CD4-positive, alpha-beta T cell treated with Interleukin-15 for 4 hours (primary cell): ENCODE measurements around the gene AJAP1.
"Not testable (repeated sequence)": the region's sequence is repeated elsewhere in the genome, so short reads cannot be mapped to it uniquely, and the experiment has no call there.

ENCODE experiments used
- DNase-seq: peaks from one replicate; pipeline ENCODE4 v3.0.0-alpha.2; 2020; ENCODE audit warnings: low spot score

Gene AJAP1, protein sequence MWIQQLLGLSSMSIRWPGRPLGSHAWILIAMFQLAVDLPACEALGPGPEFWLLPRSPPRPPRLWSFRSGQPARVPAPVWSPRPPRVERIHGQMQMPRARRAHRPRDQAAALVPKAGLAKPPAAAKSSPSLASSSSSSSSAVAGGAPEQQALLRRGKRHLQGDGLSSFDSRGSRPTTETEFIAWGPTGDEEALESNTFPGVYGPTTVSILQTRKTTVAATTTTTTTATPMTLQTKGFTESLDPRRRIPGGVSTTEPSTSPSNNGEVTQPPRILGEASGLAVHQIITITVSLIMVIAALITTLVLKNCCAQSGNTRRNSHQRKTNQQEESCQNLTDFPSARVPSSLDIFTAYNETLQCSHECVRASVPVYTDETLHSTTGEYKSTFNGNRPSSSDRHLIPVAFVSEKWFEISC

GRCh38 chr1:4653796-4654725 lies at the start of gene AJAP1:
Gene AJAP1, plus strand, starts transcription at chr1:4654609. Its CDS starts 817 bp downstream, at chr1:4655426.
- DNase-seq: no peak

- no peak for DNase-seq
Observed at GRCh38 chr1:4605158-4605557, 49.3 kb upstream of the AJAP1 start.

DNA sequence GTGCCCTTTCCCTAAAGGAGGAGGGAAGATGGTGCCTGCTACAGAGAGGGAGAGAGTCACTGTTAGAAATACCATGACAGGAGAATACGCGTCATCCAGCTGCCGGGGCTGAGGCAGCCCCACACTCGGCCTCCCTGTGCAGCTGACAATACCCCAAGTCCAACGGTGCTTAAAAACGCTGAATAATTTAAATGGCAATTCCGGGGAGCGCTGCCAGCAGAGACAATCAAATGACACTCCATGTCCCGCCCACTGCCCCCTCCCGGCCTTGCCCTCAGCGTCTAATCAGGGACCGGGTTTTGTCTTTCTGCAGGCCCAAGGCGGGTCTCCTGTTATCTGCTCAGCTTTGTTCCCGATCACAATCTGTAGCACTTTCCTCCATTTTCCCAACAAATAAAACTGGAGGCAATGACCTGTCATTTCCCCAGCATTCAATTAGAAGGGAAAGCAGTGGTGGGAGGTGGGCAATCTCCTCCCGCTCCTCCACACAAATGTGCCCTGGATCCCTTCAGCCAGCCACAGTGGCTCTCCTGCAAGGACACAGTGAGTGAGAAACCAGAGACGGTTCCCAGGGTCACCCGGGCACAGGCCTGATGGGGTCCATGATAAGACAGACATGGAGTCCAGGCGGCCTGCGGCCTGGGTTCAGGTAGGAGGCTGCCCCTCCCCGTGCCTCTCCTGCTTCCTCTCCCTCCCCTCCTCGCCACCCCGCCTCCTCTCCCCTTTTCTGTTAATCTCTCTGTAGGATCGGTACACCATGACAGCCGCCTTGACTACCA lies 42.7 kb upstream of the AJAP1 start:
- DNase-seq: no peak

DNA sequence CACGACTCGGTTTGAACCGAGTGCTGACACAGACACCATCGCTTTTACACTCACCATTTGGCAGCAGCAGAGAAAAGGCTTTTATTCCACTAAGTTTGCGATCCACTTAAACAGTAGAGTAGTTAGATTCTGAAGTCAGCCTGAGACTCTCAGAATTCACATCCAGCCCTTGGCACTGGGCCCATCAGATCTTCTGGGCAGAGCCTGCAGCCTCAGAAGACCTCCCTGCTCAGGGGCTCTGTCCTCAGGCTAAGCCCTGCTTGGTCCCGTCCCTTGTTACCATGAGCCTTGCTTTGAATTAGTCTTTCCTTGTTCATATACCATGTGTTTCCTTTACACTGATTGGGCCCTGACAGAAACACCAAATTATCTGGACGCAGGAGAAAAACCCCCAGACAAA lies 41.4 kb upstream of the AJAP1 start:
- no peak for DNase-seq

DNA sequence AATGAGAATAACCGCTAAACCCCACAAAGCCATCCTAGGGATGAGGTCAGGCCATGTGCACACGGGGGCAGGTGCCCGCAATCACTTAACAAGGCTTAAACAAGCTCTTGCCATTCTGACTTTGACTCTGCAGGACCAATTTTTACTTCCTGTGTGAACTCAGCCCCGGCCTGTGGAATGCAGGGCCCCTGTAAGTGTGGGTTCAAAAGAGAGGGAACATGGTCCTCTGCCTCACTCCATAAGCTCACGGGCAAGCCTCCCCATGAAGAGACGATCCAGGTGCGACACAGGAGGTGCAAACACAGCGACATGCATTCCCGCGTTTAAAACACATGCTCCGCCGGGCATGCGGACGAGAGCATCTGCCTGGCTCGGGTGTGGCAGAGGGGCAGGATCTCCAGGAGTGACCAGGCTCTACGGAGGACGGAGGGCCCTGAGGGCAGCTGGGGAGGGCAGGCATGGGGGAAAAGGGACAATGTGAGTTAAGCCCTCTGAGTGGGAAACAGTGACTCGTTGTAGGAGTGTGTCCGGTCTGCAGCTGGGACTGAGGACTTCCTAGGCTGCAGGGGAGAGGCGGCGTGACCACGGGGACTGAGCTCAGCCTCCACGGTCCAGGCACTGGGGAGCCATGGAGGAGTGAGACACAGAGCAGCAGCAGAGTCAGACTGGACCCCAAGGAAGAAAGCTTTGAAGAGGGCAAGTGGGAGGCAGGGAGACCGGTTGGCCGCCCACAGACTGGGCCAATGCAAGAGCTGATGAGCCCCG lies 40.6 kb upstream of the AJAP1 start:
- no peak for DNase-seq

DNA sequence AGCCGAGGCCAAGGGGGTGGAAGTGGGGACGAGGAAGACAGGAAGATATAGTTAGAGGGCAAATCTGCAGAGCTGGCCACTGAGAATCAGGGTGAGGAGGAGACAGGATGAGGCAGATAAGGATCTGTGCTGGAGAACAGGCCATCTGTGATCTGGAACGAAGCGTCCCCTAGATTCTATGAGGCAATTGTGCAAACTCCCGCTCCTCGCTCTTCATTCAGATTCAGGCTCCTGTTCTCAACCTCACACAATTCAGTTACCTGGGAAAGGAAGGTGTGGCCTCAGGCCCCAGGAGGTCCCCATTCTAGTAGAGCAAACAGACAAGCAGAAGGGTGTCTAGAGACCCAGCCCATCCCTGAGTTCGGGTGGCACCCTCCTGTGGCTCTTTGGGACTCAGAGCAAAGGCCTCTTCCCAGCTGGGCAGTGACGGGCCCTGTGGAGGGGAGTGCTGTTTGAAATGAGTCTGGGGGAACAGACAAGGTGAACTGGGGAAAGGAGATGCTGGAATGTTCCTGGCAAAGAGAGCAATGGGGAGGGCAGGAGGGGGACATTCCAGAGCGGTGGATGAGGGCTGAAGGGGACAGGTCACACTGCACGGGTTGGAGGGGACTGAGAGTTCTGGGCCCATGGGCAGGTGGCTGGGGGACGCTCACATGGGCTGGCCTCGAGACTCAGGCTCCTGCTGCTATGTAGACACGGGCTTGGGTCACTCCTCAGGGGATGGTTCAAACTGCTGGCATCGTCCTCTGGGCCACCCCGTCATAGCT lies 39.9 kb upstream of the AJAP1 start:
- no peak for DNase-seq

- DNase-seq: no peak
Observed at GRCh38 chr1:4615138-4615470, 39.3 kb upstream of the AJAP1 start.

DNA sequence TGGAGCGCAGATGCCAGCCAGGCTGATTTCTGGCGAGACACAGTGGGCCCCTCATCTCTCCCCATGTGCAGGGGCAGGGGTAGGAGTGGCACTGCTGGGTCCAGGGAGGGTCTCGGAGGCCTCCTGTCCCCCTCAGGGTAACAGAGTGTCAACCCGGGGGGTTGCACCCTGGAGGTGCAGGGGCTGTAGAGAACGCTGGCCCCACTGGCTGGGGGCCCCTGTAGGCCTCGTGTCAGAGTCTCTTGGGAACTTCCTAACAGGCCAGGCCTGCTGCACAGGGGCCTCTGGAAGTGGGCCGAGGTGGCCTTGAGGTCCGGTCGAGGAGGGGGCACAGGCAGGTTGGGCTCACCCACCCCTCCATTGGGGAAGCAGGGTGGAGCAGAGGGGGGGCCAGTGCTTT lies 38.9 kb upstream of the AJAP1 start:
- DNase-seq: no peak

GRCh38 chr1:4616831-4617465 lies 37.5 kb upstream of the AJAP1 start:
- no peak for DNase-seq

DNA sequence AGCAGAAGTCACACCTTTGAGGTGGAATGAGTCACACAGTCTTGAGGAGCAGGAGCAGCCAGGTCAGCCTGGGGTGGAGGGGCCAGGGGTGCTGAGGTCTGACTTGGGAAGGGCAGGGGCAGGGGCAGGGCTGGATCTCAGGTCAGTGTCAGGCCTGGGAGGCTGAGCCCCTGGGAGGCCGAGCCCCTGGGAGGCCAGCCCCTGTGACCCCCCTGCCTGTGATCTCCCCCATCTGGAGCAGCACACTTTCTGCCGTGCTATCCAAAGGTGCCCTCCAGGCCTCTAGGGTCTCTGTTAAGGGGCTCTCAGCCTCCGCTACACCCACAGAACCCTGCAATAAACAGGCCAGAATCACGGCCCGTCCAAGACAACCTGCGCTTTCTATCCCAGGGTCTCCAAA lies 36.9 kb upstream of the AJAP1 start:
- no peak for DNase-seq

DNA sequence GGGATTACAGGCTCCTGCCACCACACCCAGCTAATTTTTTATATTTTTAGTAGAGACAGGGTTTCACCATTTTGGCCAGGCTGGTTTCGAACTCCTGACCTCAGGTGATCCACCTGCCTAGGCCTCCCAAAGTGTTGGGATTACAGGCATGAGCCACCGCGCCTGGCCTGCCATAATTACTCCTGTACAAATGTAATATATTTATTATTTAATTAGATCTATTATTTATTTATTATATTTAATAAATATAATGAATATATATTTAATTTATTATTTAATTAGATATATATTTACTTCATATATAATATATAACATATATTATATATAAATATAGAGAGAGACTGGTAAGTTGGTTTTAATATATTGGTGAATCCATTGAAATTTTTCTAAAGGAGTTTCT lies 35.6 kb upstream of the AJAP1 start:
- not testable (repeated sequence) for DNase-seq

GRCh38 chr1:4621646-4622045 lies 32.8 kb upstream of the AJAP1 start:
- no peak for DNase-seq

GRCh38 chr1:4622821-4623220 lies 31.6 kb upstream of the AJAP1 start:
- DNase-seq: no peak

GRCh38 chr1:4624141-4624715 lies 30.2 kb upstream of the AJAP1 start:
- no peak for DNase-seq

- no peak for DNase-seq
Observed at GRCh38 chr1:4624801-4625200, 29.6 kb upstream of the AJAP1 start.

DNA sequence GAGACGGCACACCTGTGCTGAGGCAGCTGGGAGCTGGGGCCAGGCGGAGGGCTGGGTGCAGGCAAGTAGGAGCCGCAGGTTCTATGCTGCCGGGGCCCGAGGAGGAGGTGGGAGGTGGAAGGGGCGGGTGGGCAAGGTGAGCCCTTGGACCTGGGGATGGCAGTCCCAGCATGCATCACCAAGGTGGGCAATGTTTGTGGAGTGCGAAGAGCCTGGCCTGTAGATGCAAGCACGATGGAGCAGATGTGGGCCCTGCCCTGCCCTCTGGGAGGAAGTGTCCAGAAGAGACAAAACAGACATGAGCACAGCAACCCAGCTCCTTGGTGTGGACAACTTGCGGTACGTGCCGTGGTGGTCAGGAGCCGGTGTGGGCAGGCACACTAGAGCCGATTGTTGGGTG lies 28.3 kb upstream of the AJAP1 start:
- no peak for DNase-seq

DNA sequence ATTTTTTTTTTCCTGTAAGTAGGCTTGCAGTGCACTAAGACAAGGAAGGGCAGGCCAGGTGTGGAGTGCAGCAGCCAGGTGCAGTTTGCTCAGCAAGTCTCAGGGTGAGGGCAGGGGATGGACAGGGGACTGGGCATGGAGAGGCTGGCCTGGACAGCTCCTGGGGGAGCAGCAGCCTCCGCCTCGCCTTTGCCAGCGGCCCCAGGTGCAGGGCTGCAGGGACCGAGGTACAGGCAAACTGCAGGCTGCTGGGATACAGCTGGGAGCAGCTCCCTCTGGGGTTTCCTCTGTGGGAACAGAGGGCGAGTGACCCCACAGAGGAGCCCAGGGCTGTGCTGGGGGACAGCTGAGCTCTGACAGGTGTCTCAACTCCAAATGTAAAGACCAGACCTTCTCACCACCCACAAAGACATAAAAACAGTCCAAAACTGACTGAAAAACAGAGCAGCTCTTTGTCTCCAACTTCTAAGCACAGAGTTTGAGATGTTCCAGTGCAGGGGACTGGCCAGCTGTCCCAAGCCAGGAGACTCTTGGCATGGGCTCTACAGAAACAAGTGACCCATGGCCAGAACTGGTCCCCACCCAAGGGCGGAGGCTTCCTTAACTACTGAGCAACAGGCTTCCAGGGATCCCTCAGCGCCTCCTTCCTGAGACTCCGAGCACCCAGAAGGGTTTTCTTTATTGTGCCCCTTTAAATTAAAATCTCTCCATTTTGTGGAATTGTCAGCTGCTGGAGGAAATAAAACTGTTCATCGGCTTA lies 27.7 kb upstream of the AJAP1 start:
- DNase-seq: no peak

GRCh38 chr1:4627353-4627752 lies 27.1 kb upstream of the AJAP1 start:
- no peak for DNase-seq

DNA sequence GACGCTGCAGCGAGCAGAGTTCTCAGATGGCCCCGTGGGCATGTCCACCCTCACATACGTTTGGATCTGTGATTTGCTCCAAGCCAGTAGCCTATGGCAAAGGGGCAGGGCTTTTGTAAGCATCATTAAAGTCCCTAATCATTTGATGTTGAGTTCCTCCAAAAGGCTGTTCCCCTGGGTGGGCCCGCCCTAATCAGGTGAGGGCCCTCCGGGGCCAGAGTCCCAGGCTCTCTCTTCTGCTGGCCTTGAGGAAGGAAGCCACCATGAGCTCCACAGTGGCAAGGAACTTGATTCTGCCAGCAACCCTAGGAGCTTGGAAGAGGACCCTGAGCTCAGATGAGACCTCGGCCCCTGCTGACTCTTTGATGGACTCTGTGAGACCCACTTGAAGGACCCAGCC lies 25.4 kb upstream of the AJAP1 start:
- no peak for DNase-seq
